Ramos (cell line): Measurements from ENCODE around the gene DCAF17.
"Not testable (repeated sequence)": the region's sequence is repeated elsewhere in the genome, so short reads cannot be mapped to it uniquely, and the experiment has no call there.

Experiments
- in situ Hi-C: fragments of 300-500 bp; cut with MboI; formaldehyde crosslinking; loops from one replicate; pipeline ENCODE4 v1.14.3; 2022; ENCODE audit warnings: low sequenced_read_pairs; ENCODE audit not compliant: unreplicated experiment

The DCAF17 gene

GRCh38 chr2:171509945-171510731 lies 76.1 kb downstream of the DCAF17 start:
- in situ Hi-C loops, result no loop called here

GRCh38 chr2:171512014-171512413 lies 78.0 kb downstream of the DCAF17 start:
- in situ Hi-C loops, result no loop called here

- in situ Hi-C loops, result no loop called here
These were observed 78.7 kb downstream of the DCAF17 start for GRCh38 chr2:171512683-171513195.

GRCh38 chr2:171513719-171514160 lies 79.7 kb downstream of the DCAF17 start:
- in situ Hi-C loops, result no loop called here

- in situ Hi-C loops, result no loop called here
These were observed 81.0 kb downstream of the DCAF17 start for GRCh38 chr2:171514908-171515582.

GRCh38 chr2:171515672-171516298 lies 81.8 kb downstream of the DCAF17 start:
- in situ Hi-C loops, result no loop called here

GRCh38 chr2:171516793-171517192 lies 82.8 kb downstream of the DCAF17 start:
- in situ Hi-C loops, result no loop called here

- in situ Hi-C loops, result no loop called here
These were observed 86.4 kb downstream of the DCAF17 start for GRCh38 chr2:171520471-171520870.

- in situ Hi-C loops, result no loop called here
These were observed 87.5 kb downstream of the DCAF17 start for GRCh38 chr2:171521361-171522051.

- in situ Hi-C loops, result no loop called here
These were observed 88.2 kb downstream of the DCAF17 start, which contains the start of gene CYBRD1 for GRCh38 chr2:171522052-171522787. Gene CYBRD1, plus strand, starts transcription at chr2:171522474. Its CDS starts 72 bp downstream, at chr2:171522546.

GRCh38 chr2:171522788-171523087 lies 88.7 kb downstream of the DCAF17 start:
- in situ Hi-C loops, result no loop called here

- in situ Hi-C loops, result no loop called here
These were observed 89.3 kb downstream of the DCAF17 start for GRCh38 chr2:171523088-171524017.

- in situ Hi-C loops, result no loop called here
These were observed 90.0 kb downstream of the DCAF17 start for GRCh38 chr2:171524018-171524401.

GRCh38 chr2:171529914-171530313 lies 95.9 kb downstream of the DCAF17 start:
- in situ Hi-C loops, result no loop called here

GRCh38 chr2:171530378-171530777 lies 96.4 kb downstream of the DCAF17 start:
- in situ Hi-C loops, result no loop called here

GRCh38 chr2:171530859-171531258 lies 96.8 kb downstream of the DCAF17 start:
- in situ Hi-C loops, result not testable (repeated sequence)

GRCh38 chr2:171531291-171531690 lies 97.3 kb downstream of the DCAF17 start:
- in situ Hi-C loops, result no loop called here

- in situ Hi-C loops, result no loop called here
These were observed 97.9 kb downstream of the DCAF17 start for GRCh38 chr2:171531836-171532450.
